K562 (cell line): ENCODE measurements around the gene CCR2. TPM values are rescaled to one million over a fixed set of nuclear protein-coding genes. Genes with fewer than 3 reads are reported as not detected.

Source experiments
- ATAC-seq: fragments of 200-7000 bp; cut with Tn5 transposase; 3 replicates; pipeline ENCODE4 v1.9.1; 2020; ENCODE audit warnings: moderate library complexity
- BruUV-seq: library from RNA; stranded (reverse); fragments of 400-500 nt; replicated peaks from 2 replicates; lab custom pipeline; 2021; lab: Mats Ljungman, UMichigan
- CTCF ChIA-PET: fragments of 300-600 bp; formaldehyde crosslinking; extraction: SDS; loops from one replicate; lab custom pipeline; 2021; ENCODE audit warnings: low intra/inter-chr PET ratio; lab: Yijun Ruan, JAX
- POLR2A ChIA-PET: fragments of 300-600, 350-650 bp; sonication (Branson Sonifier 250); formaldehyde crosslinking; extraction: SDS; loops from one replicate; lab custom pipeline; 2021; ENCODE audit warnings: antibody characterized with exemption, inconsistent platforms; lab: Yijun Ruan, JAX
- DNase-seq, 4 experiments: peaks; one replicate each; pipeline versions ENCODE4 v3.0.0 to v3.0.0-alpha.2; 2011 to 2018; ENCODE audit warnings: low spot score in 3 of 4, mixed read lengths in 3 of 4; ENCODE audit errors: extremely low read depth in 1 of 4
- FAIRE-seq: peaks from 2 replicates; lab custom pipeline; 2011; peaks lifted over from hg19 to GRCh38; lab: Jason Lieb, UNC
- H2AFZ ChIP-seq: 2 replicates; pipeline ENCODE4 v1.6.0; 2011; ENCODE audit warnings: low read depth, low read length, control low read depth, inconsistent platforms
- H3K27ac ChIP-seq: fragments of 200-600 bp; 3 replicates; pipeline ENCODE4 v1.8.0; 2011; ENCODE audit warnings: low read depth, mild to moderate bottlenecking, control low read depth, inconsistent platforms, low read length, moderate library complexity, mixed read lengths; ENCODE audit errors: extremely low read depth
- H3K27me3 ChIP-seq, 2 experiments: fragments of 300-600 bp in 1 of 2; 2 replicates in 1 of 2; 3 replicates in 1 of 2; pipeline versions ENCODE4 v1.6.0 to v1.8.0; 2011; ENCODE audit warnings: inconsistent platforms in 2 of 2, low read length in 2 of 2, mild to moderate bottlenecking in 1 of 2, mixed read lengths in 1 of 2, moderate library complexity in 1 of 2; ENCODE audit not compliant: control insufficient read depth in 2 of 2, insufficient read depth in 2 of 2
- H3K36me3 ChIP-seq: fragments of 300-600 bp; 3 replicates; pipeline ENCODE4 v1.8.0; 2011; ENCODE audit warnings: mild to moderate bottlenecking, low read length, inconsistent platforms; ENCODE audit not compliant: control insufficient read depth, insufficient read depth
- H3K4me1 ChIP-seq, 2 experiments: fragments of 200-600 bp in 1 of 2; replicated peaks in 1 of 2; 2 replicates in 1 of 2; 3 replicates in 1 of 2; pipeline versions ENCODE4 v1.5.1 to v1.8.0; 2011; ENCODE audit warnings: inconsistent platforms in 2 of 2, low read length in 2 of 2, mild to moderate bottlenecking in 1 of 2, mixed read lengths in 1 of 2, moderate library complexity in 1 of 2; ENCODE audit not compliant: control insufficient read depth in 2 of 2, insufficient read depth in 2 of 2
- H3K4me2 ChIP-seq: 2 replicates; pipeline ENCODE4 v1.6.1; 2011; ENCODE audit warnings: low read length, control low read depth, inconsistent platforms, mixed read lengths; ENCODE audit not compliant: insufficient read depth
- H3K4me3 ChIP-seq: fragments of 200-600 bp; sonication (generic), shearing (Covaris generic); 2 replicates; pipeline ENCODE4 v1.5.1; 2016; ENCODE audit warnings: control low read depth, inconsistent platforms
- H3K79me2 ChIP-seq: fragments of 200-600 bp; 3 replicates; pipeline ENCODE4 v1.8.0; 2011; ENCODE audit warnings: low read length, inconsistent platforms; ENCODE audit not compliant: control insufficient read depth, insufficient read depth
- H3K9ac ChIP-seq, 2 experiments: 2 replicates each; pipeline versions ENCODE4 v1.6.0 to v1.6.1; 2011; ENCODE audit warnings: low read depth in 2 of 2, low read length in 2 of 2, control low read depth in 1 of 2, inconsistent platforms in 1 of 2, mild to moderate bottlenecking in 1 of 2, mixed read lengths in 1 of 2; ENCODE audit not compliant: insufficient read depth in 1 of 2
- H3K9me1 ChIP-seq: one replicate; pipeline ENCODE4 v1.6.0; 2011; ENCODE audit warnings: inconsistent platforms, mild to moderate bottlenecking, low read length, moderate library complexity; ENCODE audit not compliant: control insufficient read depth, insufficient read depth
- H3K9me3 ChIP-seq: replicated peaks from 2 replicates; pipeline ENCODE4 v1.5.1; 2011; ENCODE audit warnings: low read depth, low read length, inconsistent platforms; ENCODE audit not compliant: control insufficient read depth, insufficient read depth
- H4K20me1 ChIP-seq: replicated peaks from 2 replicates; pipeline ENCODE4 v1.6.1; 2011; ENCODE audit warnings: low read length, inconsistent platforms, mixed read lengths; ENCODE audit not compliant: control insufficient read depth, insufficient read depth
- BRCA1 ChIP-seq, 2 experiments: fragments of 450-650 bp in 1 of 2; sonication (generic) in 1 of 2; formaldehyde crosslinking in 1 of 2; IDR thresholded peaks; 2 replicates each; pipeline versions ENCODE4 v1.5.0 to v1.6.1; 2017 to 2020; ENCODE audit warnings: mild to moderate bottlenecking in 1 of 2, missing genetic modification reagents in 1 of 2
- CCNT2 ChIP-seq: IDR thresholded peaks from 2 replicates; pipeline ENCODE4 v1.6.1; 2011; ENCODE audit warnings: borderline replicate concordance, low read depth, mild to moderate bottlenecking, moderate library complexity, mixed read lengths, low read length; ENCODE audit not compliant: insufficient read length; ENCODE audit errors: extremely low read depth
- CSDE1 ChIP-seq, 2 experiments: fragments of 450-650 bp; IDR thresholded peaks; 2 replicates each; pipeline ENCODE4 v1.6.1; 2016; ENCODE audit warnings: mild to moderate bottlenecking in 1 of 2
- CTBP1 ChIP-seq: fragments of 450-650 bp; IDR thresholded peaks from 2 replicates; pipeline ENCODE4 v1.6.1; 2016; ENCODE audit warnings: borderline replicate concordance
- GATA2 ChIP-seq: sonication (generic); formaldehyde crosslinking; IDR thresholded peaks from 2 replicates; pipeline ENCODE4 v1.4.0; 2020; ENCODE audit warnings: mild to moderate bottlenecking, missing genetic modification reagents
- JUN ChIP-seq, 2 experiments: sonication (generic) in 1 of 2; formaldehyde crosslinking in 1 of 2; IDR thresholded peaks; 2 replicates each; pipeline versions ENCODE4 v1.6.1 to v1.8.0; 2012 to 2022; ENCODE audit warnings: borderline replicate concordance in 2 of 2, mild to moderate bottlenecking in 2 of 2, improper control_type of control experiment in 1 of 2, low read depth in 1 of 2, low read length in 1 of 2, missing genetic modification reagents in 1 of 2
- SMARCA4 ChIP-seq: fragments of 450-650 bp; IDR thresholded peaks from 2 replicates; pipeline ENCODE4 v1.6.1; 2016
- ZNF57 ChIP-seq: fragments of 450-650 bp; formaldehyde crosslinking; IDR thresholded peaks from 2 replicates; pipeline ENCODE4 v1.4.0; 2020; ENCODE audit warnings: mild to moderate bottlenecking, moderate library complexity
- ZSCAN32 ChIP-seq: fragments of 450-650 bp; formaldehyde crosslinking; IDR thresholded peaks from 2 replicates; pipeline ENCODE4 v1.4.0; 2020; ENCODE audit warnings: mild to moderate bottlenecking, moderate library complexity
- whole genome bisulfite sequencing: fragments of 100-300 bp; shearing (Covaris generic); methylation state at CpG from one replicate; pipeline ENCODE4 v1.1.6; 2016; ENCODE audit warnings: low coverage, mixed read lengths; ENCODE audit not compliant: insufficient coverage; ENCODE audit errors: missing lambda C conversion rate; 5-methylcytosine and 5-hydroxymethylcytosine counted together
- in situ Hi-C: fragments of 300-500 bp; cut with MboI; formaldehyde crosslinking; loops from 4 replicates; pipeline ENCODE4 v1.15.0; 2018; ENCODE audit warnings: inconsistent platforms, mixed read lengths
- intact Hi-C: fragments of 100-400 bp; cut with micrococcal nuclease; formaldehyde crosslinking; loops from 2 replicates; pipeline ENCODE4 v1.14.2; 2022
- polyA plus RNA-seq, 8 experiments: library from polyadenylated mRNA; depleted of rRNA in 4 of 8; stranded (reverse) in 5 of 8; unstranded in 3 of 8; fragments of >200 nt; fragmentation: Nextera tagmentation in 2 of 8; fragmentation: Illumina TruSeq in 1 of 8; extraction: Ambion mirVana in 2 of 8; extraction: Trizol in 1 of 8; gene quantifications; 2 replicates each; pipeline versions ENCODE4 v1.2.1 to v1.2.3, GENCODE V29; 2011 to 2014; ENCODE audit warnings: inconsistent platforms in 1 of 8, missing spikeins in 1 of 8
- total RNA-seq, 7 experiments: library from RNA; depleted of rRNA in 6 of 7; stranded (reverse); fragments of >200 nt in 6 of 7; fragmentation: Illumina TruSeq in 2 of 7; extraction: Trizol in 2 of 7; gene quantifications; 2 replicates each; pipeline versions ENCODE4 v1.2.1 to v1.2.3, GENCODE V29; 2011 to 2021; ENCODE audit warnings: low replicate concordance in 1 of 7
- TF ChIP-seq, protein P1 (sequence below): fragments of 450-650 bp; formaldehyde crosslinking; IDR thresholded peaks from 2 replicates; pipeline ENCODE4 v1.4.0; 2020; ENCODE audit warnings: mild to moderate bottlenecking, moderate library complexity
- TF ChIP-seq, protein P2 (sequence below): IDR thresholded peaks from 2 replicates; pipeline ENCODE4 v1.6.1; 2011; ENCODE audit warnings: borderline replicate concordance, low read depth, mild to moderate bottlenecking, moderate library complexity, low read length; ENCODE audit not compliant: insufficient read depth, poor library complexity, severe bottlenecking

CCR2 gene
- total and polyA plus RNA-seq, 9 of the 15 experiments (the other 6 are each of a cell fraction or from before 2014, with no cell fraction given), result not detected

DNA sequence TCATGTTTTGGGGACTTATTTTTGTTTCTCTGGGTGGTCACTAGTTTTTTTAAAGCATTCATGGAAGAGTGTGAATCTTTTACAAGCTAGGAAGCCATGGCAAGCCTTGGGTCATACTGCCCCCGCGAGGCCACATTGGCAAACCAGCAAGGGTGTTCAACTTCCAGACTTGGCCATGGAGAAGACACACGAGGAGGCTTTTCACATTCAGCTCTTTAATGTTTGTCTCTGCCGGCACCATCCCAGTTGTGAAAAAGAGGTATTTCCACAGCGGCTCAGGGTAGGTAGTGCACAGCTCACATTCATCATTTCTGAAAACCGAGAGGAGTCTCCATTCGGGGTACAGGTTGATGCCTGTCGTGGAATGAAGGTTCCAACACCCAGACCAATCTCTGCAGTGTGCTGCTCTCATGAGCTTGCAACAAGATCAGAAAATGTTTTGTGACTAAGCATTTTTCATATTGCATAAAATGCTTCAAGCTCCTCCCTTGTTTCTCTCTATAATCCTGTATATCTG, 24.6 kb downstream of the CCR2 start (continued):
- TF ChIP-seq CCNT2, result no peak
- TF ChIP-seq, protein P1, sequence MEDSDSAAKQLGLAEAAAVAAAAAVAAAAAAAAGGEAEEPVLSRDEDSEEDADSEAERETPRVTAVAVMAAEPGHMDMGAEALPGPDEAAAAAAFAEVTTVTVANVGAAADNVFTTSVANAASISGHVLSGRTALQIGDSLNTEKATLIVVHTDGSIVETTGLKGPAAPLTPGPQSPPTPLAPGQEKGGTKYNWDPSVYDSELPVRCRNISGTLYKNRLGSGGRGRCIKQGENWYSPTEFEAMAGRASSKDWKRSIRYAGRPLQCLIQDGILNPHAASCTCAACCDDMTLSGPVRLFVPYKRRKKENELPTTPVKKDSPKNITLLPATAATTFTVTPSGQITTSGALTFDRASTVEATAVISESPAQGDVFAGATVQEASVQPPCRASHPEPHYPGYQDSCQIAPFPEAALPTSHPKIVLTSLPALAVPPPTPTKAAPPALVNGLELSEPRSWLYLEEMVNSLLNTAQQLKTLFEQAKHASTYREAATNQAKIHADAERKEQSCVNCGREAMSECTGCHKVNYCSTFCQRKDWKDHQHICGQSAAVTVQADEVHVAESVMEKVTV (CRISPR knock-in tag), result peak; percentile 86

DNA sequence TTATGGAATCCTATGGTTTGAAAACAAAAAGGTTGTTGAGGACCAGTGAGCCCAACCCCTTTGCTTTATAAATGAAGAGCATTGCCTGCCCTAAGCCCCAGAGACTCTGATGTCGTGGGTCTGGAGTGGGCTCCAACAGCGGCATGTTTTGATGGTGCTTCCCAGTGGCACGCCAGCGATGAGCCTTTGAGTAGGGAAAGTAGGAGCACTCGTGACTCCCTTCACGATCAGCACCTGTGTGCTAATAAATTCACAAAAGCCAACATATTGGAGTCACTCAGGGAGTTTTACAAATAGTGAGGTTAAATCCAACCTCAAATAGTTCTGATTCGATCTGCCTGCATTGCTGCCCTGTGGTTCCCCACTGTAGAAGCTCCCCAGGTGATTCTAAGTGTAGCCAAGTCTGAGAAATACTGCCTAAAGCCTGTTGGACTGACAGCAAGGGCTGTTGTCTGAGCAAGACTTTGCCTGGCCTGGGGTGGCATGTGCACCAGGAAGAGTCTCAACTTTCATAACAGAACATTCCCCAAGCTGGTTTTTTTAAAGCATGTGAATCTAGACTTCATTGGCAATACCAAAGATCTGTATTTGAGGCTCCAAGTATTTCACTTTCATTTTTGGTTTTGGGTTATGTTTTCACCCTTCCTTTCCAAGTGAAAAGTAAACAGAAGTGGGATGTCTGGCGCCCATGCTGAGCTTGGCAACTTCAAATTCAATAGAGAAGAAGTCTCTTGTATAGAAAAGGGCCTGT, 26.7 kb downstream of the CCR2 start:
- Histone ChIP-seq H3K9ac (no peak overlapping the region), H3K27me3 (peaks cover 6 to 8% of the 10 kb centered on the region in 2 experiments; a peak in 4 of 5 replicates), H3K79me2 (no peaks in the 10 kb centered on the region), H3K9me1 (no peaks in the 10 kb centered on the region), H3K4me2 (no peak overlapping the region), H3K36me3 (no peaks in the 10 kb centered on the region)
- CTCF ChIA-PET, result no interaction called here
- DNase-seq, result no peak
- in situ Hi-C loops, result no loop called here
- no TSS peak for BruUV-seq
- TF ChIP-seq JUN (IDR thresholded peaks at IDR 0.05; ENCODE audit: borderline replicate concordance, low read depth, low read length), result no peak
- no peak for TF ChIP-seq JUN (CRISPR knock-in tag; IDR thresholded peaks at IDR 0.05; ENCODE audit: borderline replicate concordance)
- TF ChIP-seq, protein P2, sequence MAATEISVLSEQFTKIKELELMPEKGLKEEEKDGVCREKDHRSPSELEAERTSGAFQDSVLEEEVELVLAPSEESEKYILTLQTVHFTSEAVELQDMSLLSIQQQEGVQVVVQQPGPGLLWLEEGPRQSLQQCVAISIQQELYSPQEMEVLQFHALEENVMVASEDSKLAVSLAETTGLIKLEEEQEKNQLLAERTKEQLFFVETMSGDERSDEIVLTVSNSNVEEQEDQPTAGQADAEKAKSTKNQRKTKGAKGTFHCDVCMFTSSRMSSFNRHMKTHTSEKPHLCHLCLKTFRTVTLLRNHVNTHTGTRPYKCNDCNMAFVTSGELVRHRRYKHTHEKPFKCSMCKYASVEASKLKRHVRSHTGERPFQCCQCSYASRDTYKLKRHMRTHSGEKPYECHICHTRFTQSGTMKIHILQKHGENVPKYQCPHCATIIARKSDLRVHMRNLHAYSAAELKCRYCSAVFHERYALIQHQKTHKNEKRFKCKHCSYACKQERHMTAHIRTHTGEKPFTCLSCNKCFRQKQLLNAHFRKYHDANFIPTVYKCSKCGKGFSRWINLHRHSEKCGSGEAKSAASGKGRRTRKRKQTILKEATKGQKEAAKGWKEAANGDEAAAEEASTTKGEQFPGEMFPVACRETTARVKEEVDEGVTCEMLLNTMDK, result no peak
- 0 out of 2 replicates have a peak, but pooled peaks have one; percentile 3 for TF ChIP-seq GATA2 (CRISPR knock-in tag)
- TF ChIP-seq CSDE1 (IDR thresholded peaks at IDR 0.05), result no peak
- TF ChIP-seq CTBP1, result no peak
- TF ChIP-seq ZNF57 (CRISPR knock-in tag), result no peak
- TF ChIP-seq BRCA1 (IDR thresholded peaks at IDR 0.05), result no peak
- no peak for TF ChIP-seq BRCA1 (CRISPR knock-in tag; IDR thresholded peaks at IDR 0.05)
- peak; percentile 65; the same call in 1 of the 2 replicates for TF ChIP-seq ZSCAN32 (CRISPR knock-in tag)
- no peak for TF ChIP-seq SMARCA4
- TF ChIP-seq, all 486 proteins: peak for 2
- FAIRE-seq (no peak), ATAC-seq (no peak; the same call in 2 of the 3 replicates)
- H3K4me1 ChIP-seq, result no peaks in the 10 kb centered on the region; a peak in 2 of 5 replicates
- no peak overlapping the region for H2AFZ ChIP-seq
- WGBS, result 18% methylated on average over 8 of the region's 8 CpGs
- intact Hi-C loops, result no loop called here
- H4K20me1 ChIP-seq, result no peaks in the 10 kb centered on the region
- POLR2A ChIA-PET, result no interaction called here
- no peaks in the 10 kb centered on the region for H3K9me3 ChIP-seq
- H3K4me3 ChIP-seq, result no peak overlapping the region
- no peak overlapping the region for H3K27ac ChIP-seq
